ACC112 (cell line): Measurements from ENCODE around the gene ALK.

Experiments
- H2AFZ ChIP-seq: fragments of 200-600 bp; sonication (generic); one replicate; pipeline ENCODE4 v1.6.0; 2017; ENCODE audit warnings: antibody characterized with exemption, low read length; ENCODE audit not compliant: unreplicated experiment
- H3K27ac ChIP-seq: fragments of 200-600 bp; sonication (generic); 2 replicates; pipeline ENCODE4 v1.5.1; 2014; ENCODE audit warnings: low read depth, mild to moderate bottlenecking, antibody characterized with exemption, low read length, moderate library complexity
- H3K27me3 ChIP-seq: fragments of 200-600 bp; sonication (generic); 2 replicates; pipeline ENCODE4 v1.6.1; 2014; ENCODE audit warnings: mild to moderate bottlenecking, antibody characterized with exemption, low read length, moderate library complexity, mixed read lengths; ENCODE audit not compliant: insufficient read depth
- H3K36me3 ChIP-seq: fragments of 200-600 bp; sonication (generic); 2 replicates; pipeline ENCODE4 v1.6.1; 2016; ENCODE audit warnings: mild to moderate bottlenecking, antibody characterized with exemption, low read length, moderate library complexity, mixed read lengths; ENCODE audit not compliant: insufficient read depth
- H3K4me1 ChIP-seq: fragments of 200-600 bp; sonication (generic); one replicate; pipeline ENCODE4 v1.6.1; 2016; ENCODE audit warnings: low read length, mixed read lengths; ENCODE audit not compliant: insufficient read depth, unreplicated experiment, control insufficient read depth
- H3K4me3 ChIP-seq: fragments of 200-600 bp; sonication (generic); 2 replicates; pipeline ENCODE4 v1.5.1; 2014; ENCODE audit warnings: mild to moderate bottlenecking, low read depth, low read length
- H3K79me2 ChIP-seq: fragments of 200-600 bp; sonication (generic); one replicate; pipeline ENCODE4 v1.6.0; 2016; ENCODE audit warnings: low read length; ENCODE audit not compliant: control insufficient read depth, unreplicated experiment, insufficient read depth

The ALK gene

DNA sequence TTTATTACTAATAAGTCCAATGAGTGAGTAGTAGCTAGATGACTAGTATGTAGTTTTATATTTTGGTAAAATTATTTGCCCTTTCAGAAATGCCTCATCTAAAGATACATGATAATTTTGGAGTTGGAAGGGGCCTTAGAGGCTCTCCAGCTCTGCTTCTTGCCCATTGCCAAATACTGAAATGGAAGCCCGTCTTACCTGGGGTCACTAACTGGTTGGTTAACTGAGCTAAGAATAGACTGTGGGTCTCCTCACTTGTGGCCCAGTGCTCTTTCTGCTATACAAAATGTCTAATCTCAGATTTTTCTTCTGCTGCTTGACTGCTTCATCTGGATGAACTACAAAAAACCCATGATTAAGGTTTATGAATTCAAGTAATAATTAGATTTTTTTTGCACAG, 739.1 kb downstream of the ALK start:
- H3K36me3 ChIP-seq, result peaks cover 25% of the 10 kb centered on the region
- H3K4me3 ChIP-seq, result no peak overlapping the region
- H3K4me1 ChIP-seq, result no peaks in the 10 kb centered on the region
- no peak overlapping the region for H2AFZ ChIP-seq
- H3K27me3 ChIP-seq, result no peaks in the 10 kb centered on the region
- H3K79me2 ChIP-seq, result no peaks in the 10 kb centered on the region
- no peak overlapping the region for H3K27ac ChIP-seq

- H3K27me3 ChIP-seq, result no peaks in the 10 kb centered on the region
- H2AFZ ChIP-seq, result no peak overlapping the region
- H3K4me1 ChIP-seq, result no peaks in the 10 kb centered on the region
- H3K36me3 ChIP-seq, result peaks cover 20% of the 10 kb centered on the region
- no peak overlapping the region for H3K4me3 ChIP-seq
- H3K79me2 ChIP-seq, result no peaks in the 10 kb centered on the region
- no peak overlapping the region for H3K27ac ChIP-seq
Measured at GRCh38 chr2:29175338-29175737, 746.0 kb downstream of the ALK start.

DNA sequence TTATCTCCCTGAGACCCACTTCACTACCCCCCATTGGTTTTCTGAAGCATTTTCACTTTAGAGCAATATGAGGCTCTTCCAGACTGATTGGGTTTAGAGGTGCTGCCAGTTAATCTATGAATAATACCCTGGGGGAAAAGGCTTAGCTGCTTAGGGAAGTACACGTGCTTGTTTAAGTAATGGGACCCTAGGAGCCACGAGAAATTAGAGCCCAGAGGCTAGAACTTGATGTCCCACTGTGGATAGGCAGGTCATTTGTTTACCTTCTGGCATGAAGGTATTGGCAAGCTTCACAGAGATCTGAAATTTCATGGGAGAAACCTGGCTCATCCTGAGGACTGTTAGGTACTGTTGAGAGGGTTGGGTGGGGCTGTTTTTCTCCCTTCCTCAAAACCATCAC, 746.4 kb downstream of the ALK start:
- no peaks in the 10 kb centered on the region for H3K27me3 ChIP-seq
- no peaks in the 10 kb centered on the region for H3K79me2 ChIP-seq
- no peak overlapping the region for H2AFZ ChIP-seq
- no peak overlapping the region for H3K27ac ChIP-seq
- peaks cover 18% of the 10 kb centered on the region for H3K36me3 ChIP-seq
- H3K4me3 ChIP-seq, result no peak overlapping the region
- H3K4me1 ChIP-seq, result no peaks in the 10 kb centered on the region

DNA sequence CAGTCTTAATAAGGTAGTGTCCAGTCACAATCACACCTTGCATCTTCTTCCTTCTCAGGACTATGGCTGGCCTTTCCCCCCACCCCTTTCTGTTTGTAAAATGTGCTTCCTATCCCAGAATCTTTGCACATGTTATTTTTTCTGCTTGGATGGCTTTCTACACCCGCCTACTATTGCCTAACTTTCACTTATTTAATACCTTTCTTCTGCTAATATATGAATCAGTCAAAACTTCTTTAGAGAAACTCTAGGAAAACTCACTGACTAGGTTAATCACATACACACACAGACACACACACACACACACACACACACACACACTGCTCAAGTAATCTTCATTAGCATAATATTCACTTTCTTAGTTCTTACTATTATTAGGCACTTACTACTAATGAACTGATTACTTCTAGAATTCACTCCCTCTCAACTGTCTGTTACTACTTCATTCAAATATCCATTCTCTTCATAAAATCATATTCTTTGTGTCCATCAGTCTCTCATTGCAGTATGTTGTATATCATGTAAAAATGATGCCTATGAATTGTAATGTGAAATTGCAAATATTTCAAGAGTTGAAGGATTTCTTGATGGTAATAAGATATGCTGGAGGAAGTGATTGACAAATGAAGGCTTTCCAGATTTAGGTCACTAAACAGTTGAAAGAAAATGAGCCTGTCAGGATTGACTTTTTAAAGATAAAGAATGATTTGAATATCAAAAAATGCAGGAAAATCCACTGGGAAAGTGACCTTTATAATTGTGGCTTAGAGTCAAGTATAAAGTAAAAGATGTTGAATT, 754.9 kb downstream of the ALK start:
- Histone ChIP-seq H3K4me3 (no peak overlapping the region), H3K27ac (peak overlapping the region; percentile 47), H3K36me3 (peaks cover 23% of the 10 kb centered on the region), H3K27me3 (no peaks in the 10 kb centered on the region), H3K79me2 (no peaks in the 10 kb centered on the region), H2AFZ (no peak overlapping the region), H3K4me1 (peaks cover 20% of the 10 kb centered on the region)

DNA sequence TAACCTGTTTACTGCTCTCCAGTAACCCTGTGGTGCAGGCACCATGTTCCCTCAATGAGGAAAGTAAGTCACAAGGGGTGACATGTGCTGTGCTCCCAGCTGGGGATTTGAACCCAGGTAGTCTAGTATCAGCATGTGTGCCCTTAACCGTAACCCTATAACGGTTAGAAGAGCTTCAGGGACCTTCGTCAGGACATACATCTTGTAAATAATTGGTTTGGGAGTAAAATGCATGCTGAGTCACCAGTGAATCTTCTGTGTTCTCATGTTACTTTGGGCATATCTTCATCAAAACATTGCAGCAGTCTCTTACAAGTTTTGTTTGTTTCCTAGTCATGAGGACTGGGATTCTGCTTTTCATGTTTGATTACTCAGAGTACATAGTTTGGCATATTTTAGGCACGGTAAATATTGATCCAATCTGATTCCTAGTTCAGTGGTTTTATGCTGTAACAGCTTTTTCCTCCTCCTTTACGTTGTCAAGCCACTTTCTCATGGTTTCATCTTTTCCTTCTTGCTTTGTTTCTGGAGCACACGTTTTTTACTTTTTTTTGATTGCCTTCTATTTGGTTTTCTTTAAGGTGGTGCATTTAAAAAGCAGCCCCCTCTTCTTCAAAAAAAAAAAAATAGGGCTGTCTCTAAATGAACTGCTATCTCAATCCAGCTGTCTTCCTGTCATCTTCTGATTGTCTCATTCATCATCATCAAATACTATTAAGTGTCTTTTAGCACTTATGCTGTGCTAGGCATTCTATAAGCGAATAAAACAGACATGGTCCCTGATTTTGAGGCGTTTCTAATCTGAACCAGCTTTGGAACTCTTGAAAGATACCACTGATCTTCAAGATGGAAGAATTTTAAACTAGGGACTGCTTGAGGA, 755.8 kb downstream of the ALK start:
- Histone ChIP-seq H3K79me2 (no peaks in the 10 kb centered on the region), H3K4me3 (no peak overlapping the region; the same call in 1 of the 2 replicates), H2AFZ (no peak overlapping the region), H3K27me3 (no peaks in the 10 kb centered on the region), H3K36me3 (peaks cover 25% of the 10 kb centered on the region), H3K4me1 (peaks cover 20% of the 10 kb centered on the region), H3K27ac (peak overlapping the region; percentile 47)

DNA sequence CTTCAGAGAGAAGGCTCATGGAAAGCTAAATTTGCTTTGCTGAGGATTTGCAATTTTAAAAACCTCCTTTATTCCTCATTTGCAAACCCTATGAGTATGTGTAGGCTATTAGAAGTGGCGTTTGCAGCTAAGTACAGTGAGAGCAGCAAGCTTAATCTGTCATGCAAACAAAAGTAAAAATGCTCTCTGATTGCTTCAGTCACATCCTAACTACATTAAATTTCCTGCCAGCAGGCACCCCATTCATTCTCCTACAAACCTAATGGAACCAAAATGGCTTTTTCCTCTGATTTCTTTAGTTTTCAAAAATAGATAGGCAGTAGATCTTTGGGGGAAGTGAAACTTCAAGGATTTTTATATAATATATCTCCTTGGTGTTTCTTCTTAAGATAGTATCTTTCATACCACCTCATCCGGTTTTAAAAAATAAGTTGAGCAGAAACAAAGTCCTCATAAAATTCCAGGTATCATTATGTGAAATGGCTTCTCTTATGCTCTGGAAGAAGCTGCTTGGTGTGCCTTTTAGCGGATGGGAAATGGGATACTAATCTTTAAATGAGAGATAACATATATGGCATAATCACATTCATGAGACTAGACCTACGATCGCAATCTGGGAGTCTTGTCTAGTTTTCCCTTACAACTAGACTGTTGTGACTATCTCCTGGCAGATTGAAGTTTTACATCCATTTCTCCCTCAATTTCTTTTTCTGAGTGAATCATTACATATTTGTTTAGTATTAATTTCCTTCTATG, 757.1 kb downstream of the ALK start:
- Histone ChIP-seq H3K36me3 (peaks cover 23% of the 10 kb centered on the region), H3K4me1 (peaks cover 20% of the 10 kb centered on the region), H3K27ac (no peak overlapping the region), H3K27me3 (no peaks in the 10 kb centered on the region), H3K79me2 (no peaks in the 10 kb centered on the region), H2AFZ (no peak overlapping the region), H3K4me3 (no peak overlapping the region)

- H3K36me3 ChIP-seq, result peaks cover 26% of the 10 kb centered on the region
- no peak overlapping the region for H3K4me3 ChIP-seq
- no peaks in the 10 kb centered on the region for H3K79me2 ChIP-seq
- no peak overlapping the region for H2AFZ ChIP-seq
- no peak overlapping the region for H3K27ac ChIP-seq
- H3K4me1 ChIP-seq, result peaks cover 20% of the 10 kb centered on the region
- H3K27me3 ChIP-seq, result no peaks in the 10 kb centered on the region
Measured at GRCh38 chr2:29162204-29162928, 759.0 kb downstream of the ALK start.

- Histone ChIP-seq H3K27me3 (no peaks in the 10 kb centered on the region), H3K36me3 (peaks cover 32% of the 10 kb centered on the region), H3K4me3 (no peak overlapping the region), H3K27ac (no peak overlapping the region), H2AFZ (no peak overlapping the region), H3K4me1 (peaks cover 5% of the 10 kb centered on the region), H3K79me2 (no peaks in the 10 kb centered on the region)
Measured at GRCh38 chr2:29160184-29160583, 761.2 kb downstream of the ALK start.

DNA sequence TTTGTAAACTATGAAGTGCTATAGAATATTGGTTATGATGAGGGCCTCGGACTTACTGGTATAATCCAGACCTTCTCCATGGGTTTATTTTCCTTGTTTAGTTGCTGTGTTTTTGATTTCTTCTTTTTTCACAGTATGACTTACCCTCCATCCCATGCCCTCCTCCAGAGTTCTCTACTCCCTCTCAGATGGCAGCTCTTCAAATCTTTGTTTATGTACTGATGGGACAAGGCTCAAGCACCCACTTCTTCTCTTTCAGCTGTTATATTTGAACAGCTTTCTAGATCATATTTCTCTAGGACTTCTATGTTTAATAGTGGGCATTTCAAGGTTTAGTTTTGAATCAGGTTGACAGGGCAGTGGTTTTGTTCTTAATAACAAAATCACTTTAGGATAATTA, 762.3 kb downstream of the ALK start:
- H3K27me3 ChIP-seq, result no peaks in the 10 kb centered on the region
- H2AFZ ChIP-seq, result no peak overlapping the region
- H3K79me2 ChIP-seq, result no peaks in the 10 kb centered on the region
- H3K27ac ChIP-seq, result no peak overlapping the region
- H3K36me3 ChIP-seq, result peaks cover 41% of the 10 kb centered on the region
- no peaks in the 10 kb centered on the region for H3K4me1 ChIP-seq
- H3K4me3 ChIP-seq, result no peak overlapping the region

DNA sequence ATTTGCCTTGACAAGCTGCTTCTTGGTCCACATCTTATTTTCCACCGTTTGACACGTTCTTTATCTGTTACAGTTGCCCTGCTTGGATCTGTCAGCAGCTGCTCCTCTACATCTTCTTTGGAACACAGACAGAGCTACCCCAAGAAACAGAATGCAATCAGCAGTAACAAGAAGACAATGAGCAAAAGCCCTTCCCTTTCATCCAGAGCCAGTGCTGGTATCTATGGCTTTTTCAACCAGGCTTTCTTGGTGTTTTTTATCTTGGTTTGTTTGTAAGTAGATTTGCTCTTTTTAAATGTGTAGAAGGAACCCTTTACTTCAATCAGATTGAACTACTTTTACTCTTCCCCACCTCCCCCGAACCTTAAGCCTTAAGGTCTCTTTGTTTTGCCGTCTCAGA, 764.3 kb downstream of the ALK start:
- Histone ChIP-seq H3K27ac (no peak overlapping the region), H2AFZ (no peak overlapping the region), H3K4me1 (no peaks in the 10 kb centered on the region), H3K4me3 (no peak overlapping the region), H3K79me2 (no peaks in the 10 kb centered on the region), H3K36me3 (peaks cover 52% of the 10 kb centered on the region), H3K27me3 (no peaks in the 10 kb centered on the region)
